ENCODE data around the gene NDUFS4. TPM values are rescaled to one million over a fixed set of nuclear protein-coding genes. Genes with fewer than 3 reads are reported as not detected.
"Not testable (repeated sequence)": the region's sequence is repeated elsewhere in the genome, so short reads cannot be mapped to it uniquely, and the experiment has no call there.

Gene NDUFS4
- total RNA-seq, result 147 TPM

DNA sequence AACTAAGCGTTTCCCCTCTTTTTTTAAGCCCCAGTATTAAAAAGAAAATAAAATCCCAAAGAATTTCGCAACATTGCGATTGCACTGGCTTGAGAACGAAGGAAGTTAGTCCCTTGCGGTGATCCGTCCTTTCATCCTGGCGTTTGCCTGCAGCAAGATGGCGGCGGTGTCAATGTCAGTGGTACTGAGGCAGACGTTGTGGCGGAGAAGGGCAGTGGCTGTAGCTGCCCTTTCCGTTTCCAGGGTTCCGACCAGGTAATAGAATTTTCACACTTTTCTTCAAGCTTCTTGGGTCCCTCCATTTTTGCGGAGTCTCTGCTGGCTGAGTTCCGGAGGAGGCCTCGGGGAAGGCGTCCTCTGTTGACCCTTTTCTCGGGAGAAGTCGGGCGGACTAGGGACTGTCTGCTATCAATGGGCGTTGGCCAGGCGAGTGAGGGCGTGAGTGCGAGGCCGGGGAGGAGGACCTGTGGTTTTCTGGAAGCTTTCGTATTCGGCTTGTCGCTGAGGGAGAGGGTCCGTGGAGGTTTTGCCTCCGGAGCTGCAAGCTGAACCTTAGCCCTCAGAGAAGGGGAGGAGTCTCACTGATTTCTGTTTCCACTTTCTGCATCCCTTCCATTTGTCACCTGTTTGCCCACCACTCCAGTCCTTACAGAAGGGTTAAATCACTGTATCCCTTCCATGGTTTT, at the start of gene NDUFS4:
TSS of gene NDUFS4 (plus strand) at position 134 of the 686 bp plus-strand sequence. CDS start at position 158, 24 bp downstream.
- peak; percentile 95 for DNase-seq

DNA sequence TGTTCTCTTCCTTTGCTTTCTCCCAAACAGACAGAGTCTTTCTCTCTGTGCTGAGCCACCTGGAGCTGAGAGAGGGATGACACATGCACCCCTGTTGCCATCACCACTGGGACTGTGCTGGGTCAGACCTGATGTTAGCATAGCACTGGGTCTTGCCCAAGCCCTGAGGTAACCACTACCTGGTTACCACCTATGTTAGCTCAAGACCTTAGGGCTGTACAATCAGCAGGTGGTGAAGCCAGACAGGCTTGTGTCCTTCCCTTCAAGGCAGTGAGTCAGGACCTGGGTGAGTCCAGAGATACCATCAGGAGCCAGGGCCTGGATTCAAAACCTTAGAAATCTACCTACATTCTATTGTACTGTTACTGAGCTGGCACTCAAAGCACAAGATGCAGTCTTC, 47.9 kb upstream of the NDUFS4 start:
- DNase-seq, result no peak

GRCh38 chr5:53515988-53516387, 44.5 kb upstream of the NDUFS4 start:
- no peak for DNase-seq

- DNase-seq, result no peak
Observed at GRCh38 chr5:53520813-53521212, 39.6 kb upstream of the NDUFS4 start.

GRCh38 chr5:53537711-53538110, 22.7 kb upstream of the NDUFS4 start:
- no peak for DNase-seq

- not testable (repeated sequence) for DNase-seq
Observed at GRCh38 chr5:53540739-53541138, 19.7 kb upstream of the NDUFS4 start.

- DNase-seq, result no peak
Observed at GRCh38 chr5:53541859-53542258, 18.6 kb upstream of the NDUFS4 start.

DNA sequence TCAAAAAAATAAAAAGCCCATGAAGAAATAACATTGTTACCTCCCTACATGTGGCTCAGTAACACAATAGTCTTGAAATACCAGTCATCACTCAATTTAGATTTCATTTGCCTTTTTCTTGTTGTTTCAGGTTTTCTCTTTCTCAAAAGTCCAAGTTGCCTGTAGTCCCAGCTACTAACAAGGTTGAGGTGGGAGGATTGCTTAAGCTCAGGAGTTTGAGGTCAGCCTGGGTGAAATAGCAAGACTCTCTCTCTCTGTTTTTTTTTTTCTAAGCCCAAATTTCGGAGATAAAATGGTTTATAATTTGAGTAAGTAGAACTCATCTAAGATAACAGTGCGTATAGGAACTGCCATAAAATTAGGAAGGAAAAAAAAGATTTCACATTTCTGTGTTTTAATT, 17.5 kb upstream of the NDUFS4 start:
- no peak for DNase-seq

DNA sequence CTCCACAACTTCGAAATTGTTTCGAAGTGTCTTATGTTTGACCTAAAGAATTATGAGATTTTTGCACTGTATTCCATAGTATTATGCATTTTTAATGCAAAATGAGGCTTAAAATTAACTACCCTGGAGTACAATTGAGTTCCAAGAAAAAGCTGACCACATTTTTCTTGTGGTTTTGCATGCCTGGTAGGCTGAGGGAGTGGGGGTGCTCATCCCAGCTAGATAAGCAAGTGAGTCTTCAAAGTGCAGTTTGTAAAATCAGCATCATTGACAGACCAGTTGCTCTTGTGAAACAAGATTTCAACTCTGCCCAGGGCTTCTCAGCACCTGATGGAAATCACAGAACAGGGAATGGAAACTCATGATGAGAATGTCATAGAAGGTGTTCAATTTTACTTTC, 17.0 kb upstream of the NDUFS4 start:
- DNase-seq, result no peak

- no peak for DNase-seq
Observed at GRCh38 chr5:53545744-53546143, 14.7 kb upstream of the NDUFS4 start.

DNA sequence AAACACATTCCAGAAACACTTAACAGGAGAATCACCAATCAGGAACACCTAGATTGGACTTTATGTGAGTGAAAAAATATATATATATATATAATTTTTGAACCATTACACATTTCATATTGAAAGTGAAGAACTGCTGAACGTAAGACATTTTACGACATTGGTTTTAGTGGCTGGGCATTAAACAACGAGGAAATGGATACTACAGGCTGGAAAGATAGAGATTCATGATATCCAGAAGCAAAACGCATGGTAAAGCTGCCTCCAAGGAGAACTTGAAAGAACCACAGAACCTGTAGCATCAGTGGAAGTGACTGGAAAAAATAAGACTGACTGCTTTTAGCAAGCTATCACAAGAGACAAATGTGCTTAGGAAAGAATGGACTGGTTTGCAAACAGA, 13.2 kb upstream of the NDUFS4 start:
- no peak for DNase-seq

DNA sequence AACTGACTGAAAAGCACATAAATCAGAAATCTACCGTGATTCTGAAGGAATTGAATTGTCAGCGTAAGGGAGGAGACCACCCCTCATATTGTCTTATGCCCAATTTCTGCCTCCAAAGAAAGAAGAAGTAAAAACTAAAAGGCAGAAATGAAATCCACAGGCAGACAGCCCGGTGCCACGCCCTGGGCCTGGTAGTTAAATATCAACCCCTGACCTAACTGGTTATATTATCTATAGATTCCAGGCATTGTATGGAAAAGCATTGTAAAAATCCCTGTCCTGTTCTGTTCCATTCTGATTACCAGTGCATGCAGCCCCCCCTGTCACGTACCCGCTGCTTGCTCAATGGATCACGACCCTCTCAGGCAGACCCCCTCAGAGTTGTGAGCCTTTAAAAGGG, 11.9 kb upstream of the NDUFS4 start:
- not testable (repeated sequence) for DNase-seq

DNA sequence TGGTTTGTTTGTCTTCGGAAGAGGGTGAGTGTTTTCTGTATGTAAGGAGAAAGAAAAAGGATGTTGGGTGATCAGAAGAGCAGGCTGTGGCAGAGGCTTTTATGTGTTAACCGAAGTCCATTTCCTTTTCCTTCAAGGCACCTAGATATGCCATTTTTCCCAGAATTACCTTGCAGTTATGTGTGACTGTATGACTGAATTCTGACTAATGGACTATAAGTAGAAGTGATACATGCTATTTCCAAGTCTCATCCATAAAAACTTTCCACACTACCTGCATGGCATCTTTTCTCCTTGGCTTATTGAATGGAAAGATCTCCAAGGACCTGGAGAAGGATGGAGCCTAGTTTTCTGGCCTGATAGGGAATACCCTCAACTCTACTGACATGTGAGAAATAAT, 10.6 kb upstream of the NDUFS4 start:
- no peak for DNase-seq

- no peak for DNase-seq
Observed at GRCh38 chr5:53552561-53552960, 7.9 kb upstream of the NDUFS4 start.

DNA sequence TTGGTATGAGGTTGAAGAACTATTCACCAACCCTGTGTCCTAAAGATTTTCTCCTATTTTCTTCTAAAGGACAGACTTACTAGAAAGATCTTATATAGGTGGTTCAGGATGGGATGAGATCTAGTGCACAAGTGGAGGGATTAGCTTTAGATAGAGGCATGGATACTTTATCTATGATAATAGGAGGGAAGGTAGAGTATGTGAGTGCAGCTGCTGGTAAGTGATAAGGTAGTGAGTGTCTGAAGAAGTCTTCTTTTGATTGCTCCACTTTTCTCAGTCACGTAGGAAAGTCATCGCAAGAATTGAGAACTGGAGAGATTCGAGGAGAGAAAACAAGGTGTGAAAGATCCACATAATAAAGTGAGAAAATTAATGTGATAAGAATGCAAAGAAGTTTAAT, 6.0 kb upstream of the NDUFS4 start:
- no peak for DNase-seq

- no peak for DNase-seq
Observed at GRCh38 chr5:53555160-53555559, 5.3 kb upstream of the NDUFS4 start.

- no peak for DNase-seq
Observed at GRCh38 chr5:53556001-53556400, 4.4 kb upstream of the NDUFS4 start.

- no peak for DNase-seq
Observed at GRCh38 chr5:53557386-53557785, 3.1 kb upstream of the NDUFS4 start.

- DNase-seq, result no peak
Observed at GRCh38 chr5:53558966-53559365, 1.5 kb upstream of the NDUFS4 start.

- no peak for DNase-seq
Observed at GRCh38 chr5:53560028-53560427, 411 bp upstream of the NDUFS4 start.

DNA sequence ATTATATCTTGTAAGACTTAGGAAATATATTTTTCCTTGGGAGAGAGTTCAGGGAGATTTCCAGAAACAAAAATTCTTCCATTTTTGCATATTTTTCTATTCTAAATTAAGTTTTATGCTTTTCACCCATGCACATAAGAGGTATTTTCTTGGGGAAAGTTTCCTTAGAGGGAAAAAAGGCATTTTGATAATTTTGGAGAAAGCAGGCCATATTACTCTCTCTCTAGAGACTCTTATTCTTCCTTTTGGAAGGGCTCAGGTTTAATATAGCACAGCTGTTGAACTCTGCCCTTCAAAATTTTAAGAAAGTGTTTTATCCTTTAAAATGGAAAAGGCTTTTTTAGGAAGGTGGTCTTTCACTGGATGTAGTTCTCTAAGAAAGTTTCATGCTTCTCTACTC, 8.0 kb downstream of the NDUFS4 start:
- peak; percentile 19 for DNase-seq

DNA sequence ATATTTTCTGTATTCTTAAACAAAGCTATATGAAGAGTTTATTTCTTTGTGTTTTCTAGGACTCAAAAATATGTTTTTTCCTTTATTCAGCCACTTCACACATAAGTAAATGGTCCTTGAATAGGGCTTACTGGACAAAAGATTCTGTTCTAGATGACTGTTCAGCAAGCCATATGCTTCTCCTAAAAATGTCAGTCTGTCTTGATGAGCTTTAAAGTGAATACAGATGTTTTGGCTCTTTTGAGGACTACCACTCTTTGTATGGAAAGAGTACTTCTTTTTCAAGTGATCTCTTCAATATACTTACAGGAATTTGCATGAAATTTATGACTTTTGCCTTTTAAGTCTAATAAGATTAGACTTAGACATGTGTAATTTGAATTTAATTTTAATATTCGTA, 8.4 kb downstream of the NDUFS4 start:
- peak; percentile 71 for DNase-seq

GRCh38 chr5:53569453-53569852, 9.0 kb downstream of the NDUFS4 start:
- no peak for DNase-seq

- peak; percentile 13 for DNase-seq
Observed at GRCh38 chr5:53571403-53571802, 11.0 kb downstream of the NDUFS4 start.

DNA sequence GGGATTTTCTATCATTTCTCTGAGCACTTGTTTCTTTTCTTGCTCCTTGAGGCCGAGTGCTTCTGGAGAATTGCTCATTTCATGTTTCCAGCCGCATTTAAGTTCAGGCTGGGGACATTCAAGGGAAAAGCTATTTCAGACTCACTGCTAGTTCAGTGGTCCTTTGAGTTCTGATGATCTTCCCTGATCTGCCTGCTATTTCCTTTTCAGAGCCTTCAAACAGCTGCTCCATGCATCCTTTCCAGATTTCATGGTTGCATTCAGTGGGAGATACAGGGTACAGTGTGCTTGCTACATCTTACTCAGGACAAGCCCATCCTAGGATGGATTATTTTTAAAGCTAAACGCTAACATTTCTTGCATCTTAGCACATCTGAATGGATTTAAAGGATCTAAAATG, 14.7 kb downstream of the NDUFS4 start:
- no peak for DNase-seq

Measured in tongue (tissue), 2 donors.